Endodermal cell (in vitro differentiated cells): ENCODE data around the gene STAM. TPM values are rescaled to one million over a fixed set of nuclear protein-coding genes. Genes with fewer than 3 reads are reported as not detected.
A peak's percentile ranks its signal among the peaks of the same experiment; 100 is the strongest.

Experiments used
- DNase-seq: peaks from one replicate; pipeline ENCODE4 v3.0.0-alpha.2; 2017
- H3K27ac ChIP-seq: 2 replicates; pipeline ENCODE4 v1.5.1; 2013; ENCODE audit warnings: mild to moderate bottlenecking, low read depth, low read length, moderate library complexity
- H3K27me3 ChIP-seq: 2 replicates; pipeline ENCODE4 v1.6.1; 2013; ENCODE audit warnings: mild to moderate bottlenecking, low read length, moderate library complexity; ENCODE audit not compliant: insufficient read depth, control insufficient read depth, poor library complexity, severe bottlenecking
- H3K36me3 ChIP-seq: 2 replicates; pipeline ENCODE4 v1.7.0; 2013; ENCODE audit warnings: mild to moderate bottlenecking, low read length, moderate library complexity; ENCODE audit not compliant: control insufficient read depth, insufficient read depth
- H3K4me1 ChIP-seq: one replicate; pipeline ENCODE4 v1.7.0; 2013; ENCODE audit warnings: low read length; ENCODE audit not compliant: control insufficient read depth, insufficient read depth
- H3K4me3 ChIP-seq: 2 replicates; pipeline ENCODE4 v1.5.1; 2013; ENCODE audit warnings: mild to moderate bottlenecking, low read length, moderate library complexity
- H3K9ac ChIP-seq: 2 replicates; pipeline ENCODE4 v1.6.1; 2013; ENCODE audit warnings: mild to moderate bottlenecking, low read length, moderate library complexity; ENCODE audit not compliant: poor library complexity, severe bottlenecking; ENCODE audit errors: extremely low read depth
- H3K9me3 ChIP-seq: 2 replicates; pipeline ENCODE4 v1.6.1; 2013; ENCODE audit warnings: mild to moderate bottlenecking, low read length, moderate library complexity; ENCODE audit not compliant: control insufficient read depth
- H3K27ac Mint-ChIP-seq: 2 replicates; pipeline ENCODE4 v1.8.0; 2020; ENCODE audit warnings: mixed read lengths
- H3K27me3 Mint-ChIP-seq: 2 replicates; pipeline ENCODE4 v1.8.0; 2021; ENCODE audit warnings: mild to moderate bottlenecking, mixed read lengths; ENCODE audit not compliant: insufficient read depth
- H3K36me3 Mint-ChIP-seq: 2 replicates; pipeline ENCODE4 v1.8.0; 2020; ENCODE audit warnings: low read depth, mixed read lengths
- H3K4me1 Mint-ChIP-seq: 2 replicates; pipeline ENCODE4 v1.8.0; 2020; ENCODE audit warnings: mixed read lengths
- H3K4me3 Mint-ChIP-seq: 2 replicates; pipeline ENCODE4 v1.8.0; 2020; ENCODE audit warnings: mild to moderate bottlenecking, moderate library complexity, mixed read lengths
- H3K9me3 Mint-ChIP-seq: 2 replicates; pipeline ENCODE4 v1.8.0; 2020; ENCODE audit warnings: mild to moderate bottlenecking, mixed read lengths
- CTCF ChIP-seq: fragments of 200-600 bp; sonication (generic); conservative IDR thresholded peaks from 2 replicates; pipeline ENCODE4 v1.5.0; 2021; ENCODE audit warnings: antibody characterized with exemption, mild to moderate bottlenecking
- WGBS, 2 experiments: methylation state at CpG; one replicate each; pipeline versions ENCODE4 v1.1.5 to v1.1.7; 2013; ENCODE audit warnings: missing lambda C conversion rate in 2 of 2, mixed read lengths in 1 of 2; ENCODE audit not compliant: insufficient coverage in 1 of 2, insufficient read length in 1 of 2; 5-methylcytosine and 5-hydroxymethylcytosine counted together
- total RNA-seq, 2 donors: library from RNA; stranded (reverse); fragmentation: NEBNext Ultra II Directional in 1 of 2; extraction: Animal tissue kit (Norgen Biotek cat#: 25700) in 1 of 2; gene quantifications; 2 replicates in 1 of 2; 3 replicates in 1 of 2; pipeline ENCODE4 v1.2.1, GENCODE V29; 2021

The STAM gene
- total RNA-seq, 2 donors from 2014 or later: 26.7 to 30.0 TPM

DNA sequence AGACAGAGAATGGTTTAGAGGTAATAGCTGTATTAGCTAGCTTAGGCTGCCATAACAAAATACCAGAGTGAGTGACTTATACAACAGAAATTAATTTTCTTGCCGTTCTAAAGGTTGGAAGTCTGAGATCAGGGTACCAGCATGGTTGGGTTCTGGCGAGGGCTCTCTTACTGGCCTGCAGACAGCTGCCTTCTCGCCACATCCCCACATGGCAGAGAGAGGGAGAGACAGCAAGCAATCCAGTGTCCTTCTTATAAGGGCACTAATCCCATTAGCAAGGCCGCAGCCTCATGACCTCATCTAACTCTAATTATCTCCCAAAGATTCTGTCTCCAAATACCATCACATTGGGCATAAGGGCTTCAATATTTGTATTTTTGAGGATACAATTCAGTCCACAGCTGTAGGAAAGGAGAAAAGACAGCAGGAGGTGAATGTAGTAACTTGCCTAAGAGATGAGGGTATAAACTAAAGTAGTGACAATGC lies 3.6 kb upstream of the STAM start:
- Mint-ChIP-seq H3K4me3 (no peak overlapping the region), H3K27me3 (no peaks in the 10 kb centered on the region), H3K9me3 (peaks cover 2% of the 10 kb centered on the region), H3K36me3 (no peaks in the 10 kb centered on the region), H3K4me1 (peaks cover 9% of the 10 kb centered on the region), H3K27ac (no peak overlapping the region)
- H3K4me1 ChIP-seq: no peaks in the 10 kb centered on the region
- H3K36me3 ChIP-seq: no peaks in the 10 kb centered on the region
- no peak for TF ChIP-seq CTCF
- no peaks in the 10 kb centered on the region for H3K27me3 ChIP-seq
- no peak overlapping the region for H3K4me3 ChIP-seq
- H3K9me3 ChIP-seq: no peaks in the 10 kb centered on the region
- H3K27ac ChIP-seq: no peak overlapping the region
- H3K9ac ChIP-seq: no peak overlapping the region
- no peak for DNase-seq
- 99 to 100% methylated on average over 1 to 4 of the region's 4 CpGs for WGBS, 2 experiments

DNA sequence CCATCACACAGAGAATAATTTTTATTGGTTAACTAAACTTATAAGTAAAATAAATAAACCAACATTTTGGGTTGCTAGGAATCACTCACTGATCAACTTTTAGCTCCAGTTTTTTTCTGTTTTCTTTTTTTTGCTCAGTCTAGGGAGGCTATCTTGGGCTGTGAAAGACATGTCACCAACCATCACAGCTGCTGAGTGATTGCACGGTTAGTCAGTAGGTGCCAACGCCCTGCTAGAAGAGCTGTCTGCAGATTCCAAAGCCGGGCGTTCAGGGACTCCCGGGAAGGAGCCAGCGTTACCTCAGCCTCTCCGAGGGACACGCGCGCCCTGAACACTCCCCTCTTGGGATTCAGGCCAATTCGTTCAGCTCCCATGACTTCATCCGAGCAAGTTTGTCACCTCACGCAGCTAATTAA lies 604 bp upstream of the STAM start:
- H3K36me3 ChIP-seq: peaks cover 13% of the 10 kb centered on the region
- Mint-ChIP-seq H3K27me3 (no peaks in the 10 kb centered on the region), H3K27ac (peak overlapping the region; percentile 100), H3K4me1 (peaks cover 20% of the 10 kb centered on the region), H3K9me3 (peaks cover 2% of the 10 kb centered on the region), H3K36me3 (peaks cover 12% of the 10 kb centered on the region), H3K4me3 (peak overlapping the region; percentile 99)
- peak overlapping the region; percentile 96 for H3K9ac ChIP-seq
- DNase-seq: no peak
- peak overlapping the region; percentile 93 for H3K4me3 ChIP-seq
- H3K9me3 ChIP-seq: peaks cover 7% of the 10 kb centered on the region
- peak overlapping the region; percentile 100 for H3K27ac ChIP-seq
- H3K4me1 ChIP-seq: no peaks in the 10 kb centered on the region
- WGBS, 2 experiments: 0% methylated on average over 1 to 13 of the region's 13 CpGs
- TF ChIP-seq CTCF: no peak
- H3K27me3 ChIP-seq: no peaks in the 10 kb centered on the region

GRCh38 chr10:17644485-17644943 lies 563 bp downstream of the STAM start:
- H3K27ac Mint-ChIP-seq: peak overlapping the region; percentile 100
- WGBS, 2 experiments: 2 to 6% methylated on average over 7 to 9 of the region's 9 CpGs
- Histone ChIP-seq H3K27ac (peak overlapping the region; percentile 100), H3K9ac (peak overlapping the region; percentile 96), H3K27me3 (no peaks in the 10 kb centered on the region), H3K36me3 (peaks cover 17% of the 10 kb centered on the region), H3K4me1 (no peaks in the 10 kb centered on the region), H3K9me3 (peaks cover 7% of the 10 kb centered on the region), H3K4me3 (peak overlapping the region; percentile 93)
- no peaks in the 10 kb centered on the region for H3K27me3 Mint-ChIP-seq
- H3K4me3 Mint-ChIP-seq: peak overlapping the region; percentile 99
- peaks cover 20% of the 10 kb centered on the region for H3K36me3 Mint-ChIP-seq
- peaks cover 20% of the 10 kb centered on the region for H3K4me1 Mint-ChIP-seq
- no peak for DNase-seq
- peaks cover 2% of the 10 kb centered on the region for H3K9me3 Mint-ChIP-seq
- TF ChIP-seq CTCF: no peak
